Kidney epithelial cell (primary cell): ENCODE measurements around the gene KRT14. TPM values are rescaled to one million over a fixed set of nuclear protein-coding genes. Genes with fewer than 3 reads are reported as not detected.

Experiments used
- DNase-seq: peaks from one replicate; pipeline ENCODE4 v3.0.0-alpha.2; 2010; ENCODE audit warnings: low read depth
- H3K27me3 ChIP-seq: 2 replicates; pipeline ENCODE4 v1.6.0; 2011; ENCODE audit warnings: low read length; ENCODE audit not compliant: control insufficient read depth, insufficient read depth
- H3K36me3 ChIP-seq: 2 replicates; pipeline ENCODE4 v1.5.1; 2011; ENCODE audit warnings: low read length; ENCODE audit not compliant: control insufficient read depth, insufficient read depth
- H3K4me3 ChIP-seq: 2 replicates; pipeline ENCODE4 v1.5.1; 2011; ENCODE audit warnings: low read depth, mild to moderate bottlenecking, control low read depth, low read length
- CTCF ChIP-seq: IDR thresholded peaks from 2 replicates; pipeline ENCODE4 v1.5.1; 2011; ENCODE audit warnings: mild to moderate bottlenecking, moderate library complexity, low read length, control low read depth, inconsistent platforms; ENCODE audit not compliant: insufficient read depth, poor library complexity, severe bottlenecking
- total RNA-seq: library from RNA; depleted of rRNA; stranded (reverse); fragments of >200 nt; gene quantifications from 2 replicates; pipeline ENCODE4 v1.2.3, GENCODE V29; 2015

KRT14 gene
- total RNA-seq, 1 donor from 2014 or later, result not detected

- Histone ChIP-seq H3K36me3 (no peaks in the 10 kb centered on the region), H3K27me3 (no peaks in the 10 kb centered on the region), H3K4me3 (no peak overlapping the region)
- no peak for TF ChIP-seq CTCF
- DNase-seq, result no peak
Measured at GRCh38 chr17:41555105-41555887, 31.4 kb downstream of the KRT14 start.

- Histone ChIP-seq H3K4me3 (no peak overlapping the region), H3K36me3 (no peaks in the 10 kb centered on the region), H3K27me3 (no peaks in the 10 kb centered on the region)
- DNase-seq, result no peak
- no peak for TF ChIP-seq CTCF
Measured at GRCh38 chr17:41553987-41554680, 32.6 kb downstream of the KRT14 start.

DNA sequence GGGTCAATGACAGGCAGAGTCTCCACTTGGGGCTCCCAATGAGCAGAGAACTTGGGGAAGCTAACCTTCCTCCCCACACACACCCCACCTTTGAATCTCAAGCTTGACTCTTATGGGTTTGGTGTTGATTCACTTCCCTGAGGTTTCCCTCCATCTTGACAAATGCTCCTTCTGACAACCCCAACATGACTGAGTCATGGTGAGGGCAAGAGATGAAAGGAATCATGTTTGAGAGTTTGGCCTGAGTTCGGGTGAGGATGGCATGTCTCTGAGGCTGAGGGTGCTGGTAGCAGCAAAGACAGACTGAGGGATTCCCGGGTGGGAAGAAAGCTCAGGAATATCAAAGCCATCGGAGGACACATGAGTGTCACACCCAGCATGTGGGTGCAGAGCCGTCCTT, 33.5 kb downstream of the KRT14 start:
- H3K27me3 ChIP-seq, result no peaks in the 10 kb centered on the region
- no peak for TF ChIP-seq CTCF
- DNase-seq, result no peak
- no peaks in the 10 kb centered on the region for H3K36me3 ChIP-seq
- no peak overlapping the region for H3K4me3 ChIP-seq

DNA sequence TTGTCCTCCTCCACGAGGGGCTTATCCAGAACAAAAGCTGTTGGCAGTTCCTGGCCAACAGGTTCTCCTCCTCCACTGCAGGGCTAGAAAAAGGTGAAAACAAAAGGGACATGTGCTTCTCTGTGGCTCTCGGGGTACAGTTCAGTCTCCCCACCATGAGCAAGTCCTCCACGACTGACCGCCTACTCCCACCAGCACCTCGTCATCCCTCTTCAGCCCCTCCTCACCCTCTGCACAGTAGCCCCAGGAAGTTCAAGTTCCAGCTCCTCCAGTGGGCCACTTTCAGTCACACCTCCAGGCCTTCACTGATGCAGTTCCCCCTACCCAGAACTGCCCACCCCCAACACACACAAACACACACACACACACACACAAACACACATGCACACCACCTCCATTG, 34.2 kb downstream of the KRT14 start:
- Histone ChIP-seq H3K27me3 (no peaks in the 10 kb centered on the region), H3K36me3 (no peaks in the 10 kb centered on the region), H3K4me3 (no peak overlapping the region)
- no peak for DNase-seq
- TF ChIP-seq CTCF, result no peak

DNA sequence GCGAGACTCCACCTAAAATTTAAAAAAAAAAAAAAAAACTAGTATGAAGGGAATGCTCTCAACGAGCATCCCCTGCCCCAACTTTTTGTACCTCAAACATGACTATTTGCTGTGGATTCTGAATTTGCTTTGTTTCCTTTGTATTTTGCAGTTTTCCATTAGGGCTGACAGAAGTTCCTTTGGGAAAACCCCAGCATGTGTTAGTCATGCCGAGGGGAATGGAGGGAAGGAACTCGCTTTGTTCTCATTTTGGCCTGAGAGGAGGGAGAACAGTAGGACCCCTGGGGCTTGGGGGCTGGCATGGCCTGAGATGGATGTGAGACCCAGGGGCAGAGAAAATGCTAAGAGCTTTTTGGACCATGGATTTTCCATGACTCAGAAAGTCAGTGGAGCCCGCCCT, 35.3 kb downstream of the KRT14 start:
- DNase-seq, result no peak
- Histone ChIP-seq H3K4me3 (no peak overlapping the region), H3K36me3 (no peaks in the 10 kb centered on the region), H3K27me3 (no peaks in the 10 kb centered on the region)
- no peak for TF ChIP-seq CTCF
